Measurements from ENCODE around the gene EPG5.

The EPG5 gene

GRCh38 chr18:46009125-46009840, 42.2 kb upstream of the EPG5 start:
- TF ChIP-seq CTCF (IDR thresholded peaks at IDR 0.05) = no peak

GRCh38 chr18:46008531-46008930, 41.4 kb upstream of the EPG5 start:
- no peaks in the 10 kb centered on the region for H3K9me3 Mint-ChIP-seq
- no peak for TF ChIP-seq CTCF (IDR thresholded peaks at IDR 0.05)
- H3K4me3 Mint-ChIP-seq = no peak overlapping the region
- no peak overlapping the region for H3K27ac Mint-ChIP-seq
- no peaks in the 10 kb centered on the region for H3K27me3 Mint-ChIP-seq (ENCODE audit: low read depth, poor library complexity)
- no peaks in the 10 kb centered on the region for H3K4me1 Mint-ChIP-seq
- peaks cover 5% of the 10 kb centered on the region for H3K36me3 Mint-ChIP-seq (ENCODE audit: low read depth)
- no peak for DNase-seq

More at GRCh38 chr18:46009125-46009840, 42.2 kb upstream of the EPG5 start:
- Mint-ChIP-seq H3K9me3 (no peaks in the 10 kb centered on the region), H3K27me3 (ENCODE audit: low read depth, poor library complexity) (no peaks in the 10 kb centered on the region), H3K4me1 (no peaks in the 10 kb centered on the region), H3K4me3 (no peak overlapping the region), H3K36me3 (ENCODE audit: low read depth) (peaks cover 5% of the 10 kb centered on the region), H3K27ac (no peak overlapping the region)
- no peak for DNase-seq

GRCh38 chr18:46007165-46007564, 40.0 kb upstream of the EPG5 start:
- Mint-ChIP-seq H3K27me3 (ENCODE audit: low read depth, poor library complexity) (no peaks in the 10 kb centered on the region), H3K27ac (no peak overlapping the region), H3K4me3 (no peak overlapping the region), H3K4me1 (no peaks in the 10 kb centered on the region), H3K36me3 (ENCODE audit: low read depth) (peaks cover 16% of the 10 kb centered on the region), H3K9me3 (peaks cover 10% of the 10 kb centered on the region)
- no peak for DNase-seq
- TF ChIP-seq CTCF (IDR thresholded peaks at IDR 0.05) = no peak

GRCh38 chr18:46002934-46003333, 35.8 kb upstream of the EPG5 start:
- Mint-ChIP-seq H3K27me3 (ENCODE audit: low read depth, poor library complexity) (peaks cover 2% of the 10 kb centered on the region), H3K27ac (no peak overlapping the region), H3K36me3 (ENCODE audit: low read depth) (peaks cover 21% of the 10 kb centered on the region), H3K4me3 (no peak overlapping the region), H3K9me3 (peaks cover 21% of the 10 kb centered on the region), H3K4me1 (peaks cover 15% of the 10 kb centered on the region)
- no peak for DNase-seq
- no peak for TF ChIP-seq CTCF (IDR thresholded peaks at IDR 0.05)

- peaks cover 19% of the 10 kb centered on the region for H3K4me1 Mint-ChIP-seq
These were observed 34.8 kb upstream of the EPG5 start for GRCh38 chr18:46001892-46002291.

More at GRCh38 chr18:46001892-46002291, 34.8 kb upstream of the EPG5 start:
- Mint-ChIP-seq H3K36me3 (ENCODE audit: low read depth) (peaks cover 21% of the 10 kb centered on the region), H3K4me3 (no peak overlapping the region), H3K27me3 (ENCODE audit: low read depth, poor library complexity) (peaks cover 2% of the 10 kb centered on the region), H3K9me3 (peaks cover 21% of the 10 kb centered on the region), H3K27ac (no peak overlapping the region)
- DNase-seq = no peak
- no peak for TF ChIP-seq CTCF (IDR thresholded peaks at IDR 0.05)
